ENCODE data around the gene CFAP221.

DNA sequence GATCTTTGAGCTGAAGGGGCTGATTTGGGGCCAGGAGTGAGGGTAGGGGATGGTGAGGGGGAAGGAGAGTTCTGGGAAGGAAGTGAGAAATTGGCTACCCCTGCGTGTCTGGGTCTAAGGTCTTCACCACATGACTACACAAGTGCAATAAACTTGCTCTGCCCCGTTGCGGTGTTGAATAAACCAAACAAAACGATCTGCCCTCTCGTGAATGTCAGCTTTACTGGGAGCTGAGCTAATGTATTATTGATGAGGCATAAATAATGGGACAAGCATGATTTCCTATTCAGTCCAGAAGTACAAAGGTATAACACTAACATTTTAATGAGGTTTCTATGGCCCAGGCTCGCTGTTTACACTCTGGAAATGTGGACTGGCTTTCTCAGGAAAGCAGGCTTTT is 8.0 kb upstream of the CFAP221 start:
- TF ChIP-seq, protein P1, sequence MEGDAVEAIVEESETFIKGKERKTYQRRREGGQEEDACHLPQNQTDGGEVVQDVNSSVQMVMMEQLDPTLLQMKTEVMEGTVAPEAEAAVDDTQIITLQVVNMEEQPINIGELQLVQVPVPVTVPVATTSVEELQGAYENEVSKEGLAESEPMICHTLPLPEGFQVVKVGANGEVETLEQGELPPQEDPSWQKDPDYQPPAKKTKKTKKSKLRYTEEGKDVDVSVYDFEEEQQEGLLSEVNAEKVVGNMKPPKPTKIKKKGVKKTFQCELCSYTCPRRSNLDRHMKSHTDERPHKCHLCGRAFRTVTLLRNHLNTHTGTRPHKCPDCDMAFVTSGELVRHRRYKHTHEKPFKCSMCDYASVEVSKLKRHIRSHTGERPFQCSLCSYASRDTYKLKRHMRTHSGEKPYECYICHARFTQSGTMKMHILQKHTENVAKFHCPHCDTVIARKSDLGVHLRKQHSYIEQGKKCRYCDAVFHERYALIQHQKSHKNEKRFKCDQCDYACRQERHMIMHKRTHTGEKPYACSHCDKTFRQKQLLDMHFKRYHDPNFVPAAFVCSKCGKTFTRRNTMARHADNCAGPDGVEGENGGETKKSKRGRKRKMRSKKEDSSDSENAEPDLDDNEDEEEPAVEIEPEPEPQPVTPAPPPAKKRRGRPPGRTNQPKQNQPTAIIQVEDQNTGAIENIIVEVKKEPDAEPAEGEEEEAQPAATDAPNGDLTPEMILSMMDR (conservative IDR thresholded peaks at IDR 0.05; ENCODE audit: low read depth in 2 of 2), result no peak
- TF ChIP-seq ZNF331 (CRISPR knock-in tag; IDR thresholded peaks at IDR 0.05; ENCODE audit: low read depth), result no peak
- TF ChIP-seq EZH2phosphoT487 (IDR thresholded peaks at IDR 0.05; ENCODE audit: unreplicated experiment), result no peak

All from GM23338 (cell line).